H9 (cell line): ENCODE data around the gene MYLK. TPM values are rescaled to one million over a fixed set of nuclear protein-coding genes. Genes with fewer than 3 reads are reported as not detected.

Source experiments
- DNase-seq: peaks from one replicate; pipeline ENCODE4 v3.0.0-alpha.2; 2017
- H2AFZ ChIP-seq: one replicate; pipeline ENCODE4 v1.6.1; 2013; ENCODE audit warnings: mild to moderate bottlenecking, low read length, control low read depth, moderate library complexity
- H2AK5ac ChIP-seq: 2 replicates; pipeline ENCODE4 v1.6.1; 2013; ENCODE audit warnings: low read length, control low read depth, mixed read lengths; ENCODE audit not compliant: insufficient read length
- H2BK120ac ChIP-seq: one replicate; pipeline ENCODE4 v1.6.1; 2013; ENCODE audit warnings: low read depth, mild to moderate bottlenecking, low read length, control low read depth, inconsistent platforms; ENCODE audit not compliant: poor library complexity, severe bottlenecking
- H2BK12ac ChIP-seq: 2 replicates; pipeline ENCODE4 v1.6.1; 2013; ENCODE audit warnings: low read length, control low read depth, mixed read lengths, low read depth; ENCODE audit not compliant: insufficient read length
- H2BK15ac ChIP-seq: 2 replicates; pipeline ENCODE4 v1.6.1; 2013; ENCODE audit warnings: low read depth, low read length, control low read depth
- H2BK20ac ChIP-seq: one replicate; pipeline ENCODE4 v1.6.1; 2013; ENCODE audit warnings: low read depth, mild to moderate bottlenecking, low read length, control low read depth, inconsistent platforms; ENCODE audit not compliant: poor library complexity, severe bottlenecking
- H2BK5ac ChIP-seq: 2 replicates; pipeline ENCODE4 v1.6.1; 2013; ENCODE audit warnings: low read length, control low read depth, mixed read lengths; ENCODE audit not compliant: insufficient read length
- H3K14ac ChIP-seq: 2 replicates; pipeline ENCODE4 v1.6.1; 2013; ENCODE audit warnings: low read length, control low read depth; ENCODE audit not compliant: insufficient read depth
- H3K18ac ChIP-seq: 2 replicates; pipeline ENCODE4 v1.6.1; 2013; ENCODE audit warnings: low read depth, mild to moderate bottlenecking, mixed read lengths, low read length, control low read depth; ENCODE audit not compliant: insufficient read length
- H3K23ac ChIP-seq: 2 replicates; pipeline ENCODE4 v1.6.1; 2013; ENCODE audit warnings: low read length, control low read depth, mixed read lengths, low read depth; ENCODE audit not compliant: insufficient read length
- H3K23me2 ChIP-seq: 2 replicates; pipeline ENCODE4 v1.6.1; 2013; ENCODE audit warnings: low read depth, mild to moderate bottlenecking, mixed read lengths, low read length, control low read depth; ENCODE audit not compliant: insufficient read length, poor library complexity, severe bottlenecking
- H3K27ac ChIP-seq: 2 replicates; pipeline ENCODE4 v1.5.1; 2013; ENCODE audit warnings: low read length, control low read depth, mixed read lengths, low read depth; ENCODE audit not compliant: insufficient read length
- H3K27me3 ChIP-seq: 2 replicates; pipeline ENCODE4 v1.6.1; 2013; ENCODE audit warnings: low read length, control low read depth, inconsistent platforms; ENCODE audit not compliant: insufficient read depth
- H3K4ac ChIP-seq: 2 replicates; pipeline ENCODE4 v1.6.1; 2013; ENCODE audit warnings: low read depth, mild to moderate bottlenecking, control low read depth, inconsistent platforms, low read length, moderate library complexity
- H3K4me1 ChIP-seq: 2 replicates; pipeline ENCODE4 v1.6.1; 2013; ENCODE audit warnings: low read length, control low read depth, inconsistent platforms; ENCODE audit not compliant: insufficient read depth
- H3K4me2 ChIP-seq: 2 replicates; pipeline ENCODE4 v1.6.1; 2013; ENCODE audit warnings: low read length, control low read depth, mixed read lengths; ENCODE audit not compliant: insufficient read length, insufficient read depth
- H3K56ac ChIP-seq: 2 replicates; pipeline ENCODE4 v1.6.1; 2013; ENCODE audit warnings: low read depth, mild to moderate bottlenecking, mixed read lengths, low read length, control low read depth; ENCODE audit not compliant: insufficient read length
- H3K79me1 ChIP-seq: 2 replicates; pipeline ENCODE4 v1.6.1; 2013; ENCODE audit warnings: low read depth, mild to moderate bottlenecking, moderate library complexity, low read length, control low read depth, inconsistent platforms; ENCODE audit not compliant: insufficient read depth, poor library complexity, severe bottlenecking
- H3K79me2 ChIP-seq: 2 replicates; pipeline ENCODE4 v1.6.1; 2013; ENCODE audit warnings: low read length, control low read depth, inconsistent platforms; ENCODE audit not compliant: insufficient read depth
- H3K9ac ChIP-seq: 2 replicates; pipeline ENCODE4 v1.6.1; 2013; ENCODE audit warnings: low read length, control low read depth, mixed read lengths; ENCODE audit not compliant: insufficient read length; ENCODE audit errors: extremely low read depth
- H3K9me3 ChIP-seq: one replicate; pipeline ENCODE4 v1.6.1; 2013; ENCODE audit warnings: low read depth, low read length, inconsistent platforms; ENCODE audit not compliant: control insufficient read depth
- H3T11ph ChIP-seq: one replicate; pipeline ENCODE4 v1.6.1; 2013; ENCODE audit warnings: mild to moderate bottlenecking, low read length, control low read depth, inconsistent platforms
- H4K20me1 ChIP-seq: one replicate; pipeline ENCODE4 v1.6.1; 2013; ENCODE audit not compliant: control insufficient read depth, insufficient read length, insufficient read depth
- H4K5ac ChIP-seq: 2 replicates; pipeline ENCODE4 v1.6.1; 2013; ENCODE audit warnings: low read depth, mild to moderate bottlenecking, mixed read lengths, low read length, control low read depth; ENCODE audit not compliant: insufficient read length
- H4K8ac ChIP-seq: replicated peaks from 2 replicates; pipeline ENCODE4 v1.6.1; 2013; ENCODE audit warnings: low read length, control low read depth, mixed read lengths, low read depth; ENCODE audit not compliant: insufficient read length
- H4K91ac ChIP-seq: 2 replicates; pipeline ENCODE4 v1.6.1; 2013; ENCODE audit warnings: low read depth, mild to moderate bottlenecking, moderate library complexity, mixed read lengths, low read length, control low read depth; ENCODE audit not compliant: insufficient read length
- H3K27ac Mint-ChIP-seq, 3 experiments: 2 replicates in 2 of 3; 3 replicates in 1 of 3; pipeline ENCODE4 v1.8.0; 2020 to 2021; ENCODE audit warnings: mixed read lengths in 3 of 3, mild to moderate bottlenecking in 1 of 3, moderate library complexity in 1 of 3
- H3K27me3 Mint-ChIP-seq: 2 replicates; pipeline ENCODE4 v1.8.0; 2021; ENCODE audit warnings: low read depth, mild to moderate bottlenecking, moderate library complexity, mixed read lengths
- H3K36me3 Mint-ChIP-seq, 3 experiments: 2 replicates in 2 of 3; 3 replicates in 1 of 3; pipeline ENCODE4 v1.8.0; 2020 to 2021; ENCODE audit warnings: low read depth in 3 of 3, mixed read lengths in 3 of 3; ENCODE audit not compliant: insufficient read depth in 1 of 3
- H3K4me1 Mint-ChIP-seq, 2 experiments: 2 replicates each; pipeline ENCODE4 v1.8.0; 2020; ENCODE audit warnings: mixed read lengths in 2 of 2
- H3K4me3 Mint-ChIP-seq, 2 experiments: 2 replicates in 1 of 2; 3 replicates in 1 of 2; pipeline ENCODE4 v1.8.0; 2020 to 2021; ENCODE audit warnings: mild to moderate bottlenecking in 2 of 2, mixed read lengths in 2 of 2, moderate library complexity in 1 of 2
- H3K9me3 Mint-ChIP-seq, 2 experiments: 2 replicates in 1 of 2; 3 replicates in 1 of 2; pipeline ENCODE4 v1.8.0; 2020; ENCODE audit warnings: mild to moderate bottlenecking in 2 of 2, mixed read lengths in 2 of 2, moderate library complexity in 1 of 2
- CTCF ChIP-seq: fragments of 200-600 bp; sonication (generic); conservative IDR thresholded peaks from 3 replicates; pipeline ENCODE4 v1.8.0; 2021; ENCODE audit warnings: antibody characterized with exemption, mild to moderate bottlenecking
- total RNA-seq: library from RNA; stranded (reverse); gene quantifications from 2 replicates; pipeline ENCODE4 v1.2.1, GENCODE V29; 2021

Gene MYLK
- total RNA-seq, 1 experiment from 2014 or later = 10.1 TPM

DNA sequence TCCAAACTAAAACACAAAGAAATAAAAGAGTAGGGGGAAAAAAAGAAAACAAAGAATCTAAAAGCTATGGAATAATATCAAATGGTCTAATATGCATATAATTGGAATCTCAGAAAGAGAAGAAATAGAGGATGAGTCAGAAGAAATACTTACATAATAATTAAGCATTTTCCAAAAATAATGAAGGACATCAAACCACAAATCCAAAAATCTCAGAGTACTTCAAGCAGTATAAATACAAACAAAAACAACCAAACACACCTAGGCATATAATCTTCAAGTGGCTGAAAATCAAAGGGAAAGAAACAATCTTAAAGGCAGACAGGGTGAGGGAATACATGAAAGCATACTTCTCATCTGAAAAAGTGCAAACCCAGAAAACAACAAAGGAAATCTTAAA lies 46.3 kb downstream of the MYLK start:
- Histone ChIP-seq H3K79me2 (no peaks in the 10 kb centered on the region), H3T11ph (no peak overlapping the region), H4K20me1 (no peaks in the 10 kb centered on the region), H2BK15ac (no peak overlapping the region), H3K4me1 (no peaks in the 10 kb centered on the region), H3K23me2 (no peaks in the 10 kb centered on the region), H3K4ac (no peak overlapping the region), H3K18ac (no peak overlapping the region), H3K9me3 (no peaks in the 10 kb centered on the region), H2BK120ac (no peak overlapping the region), H3K14ac (no peak overlapping the region), H2AFZ (no peak overlapping the region), H2BK12ac (no peak overlapping the region), H3K27ac (no peak overlapping the region), H4K91ac (no peak overlapping the region), H4K5ac (no peak overlapping the region), H2AK5ac (no peak overlapping the region), H3K27me3 (no peaks in the 10 kb centered on the region), H3K23ac (no peak overlapping the region), H3K79me1 (no peaks in the 10 kb centered on the region), H4K8ac (no peak overlapping the region), H2BK5ac (no peak overlapping the region), H2BK20ac (no peak overlapping the region), H3K4me2 (no peak overlapping the region), H3K56ac (no peak overlapping the region), H3K9ac (no peak overlapping the region)
- no peak for TF ChIP-seq CTCF
- Mint-ChIP-seq H3K4me1 (peaks cover 3% of the 10 kb centered on the region in 2 experiments), H3K36me3 (peaks cover 8 to 36% (median 21%) of the 10 kb centered on the region in 3 experiments), H3K4me3 (no peak overlapping the region), H3K27me3 (no peaks in the 10 kb centered on the region), H3K27ac (no peak overlapping the region), H3K9me3 (peaks cover 28 to 40% of the 10 kb centered on the region in 2 experiments)
- DNase-seq = no peak
